Pancreas (tissue), 10 donors: ENCODE results near the gene NUP155. TPM values are rescaled to one million over a fixed set of nuclear protein-coding genes. Genes with fewer than 3 reads are reported as not detected.
A peak's percentile ranks its signal among the peaks of the same experiment; 100 is the strongest.

Source experiments
- ATAC-seq, 4 donors: fragments of 200-7000 bp; cut with Tn5 transposase; one replicate each; pipeline versions ENCODE4 v1.8.0 to v1.9.1; 2020; ENCODE audit warnings: mild to moderate bottlenecking in 4 of 4, moderate library complexity in 4 of 4
- DNase-seq, 6 donors: peaks; one replicate each; pipeline ENCODE4 v3.0.0-alpha.2; 2020
- FAIRE-seq: peaks from 2 replicates; lab custom pipeline; 2012; peaks lifted over from hg19 to GRCh38; lab: Jason Lieb, UNC
- H3K27ac ChIP-seq, 4 donors: fragments of 200-600 bp; sonication (generic); 1 replicate in 3 of 4; 2 replicates in 1 of 4; pipeline versions ENCODE4 v1.5.0 to v1.8.0; 2020
- H3K27me3 ChIP-seq, 4 donors: fragments of 200-600 bp; one replicate each; pipeline ENCODE4 v1.8.0; 2021
- H3K36me3 ChIP-seq, 3 donors: fragments of 200-600 bp; sonication (generic) in 1 of 3; one replicate each; pipeline versions ENCODE4 v1.5.0 to v1.8.0; 2020 to 2021
- H3K4me1 ChIP-seq, 3 donors: fragments of 200-600 bp; one replicate each; pipeline ENCODE4 v1.8.0; 2021
- H3K4me3 ChIP-seq, 4 donors: fragments of 200-600 bp; sonication (generic) in 2 of 4; one replicate each; pipeline versions ENCODE4 v1.5.0 to v1.8.0; 2020 to 2021
- H3K9me3 ChIP-seq, 4 donors: fragments of 200-600 bp; one replicate each; pipeline ENCODE4 v1.8.0; 2021
- CTCF ChIP-seq, 4 donors: fragments of 200-600 bp; sonication (generic) in 3 of 4; IDR thresholded peaks; one replicate each; pipeline versions ENCODE4 v1.5.0 to v1.8.0; 2021; ENCODE audit warnings: antibody characterized with exemption in 4 of 4
- WGBS, 2 donors: extraction: QIAGEN DNeasy Blood & Tissue Kit; methylation state at CpG; one replicate each; pipeline ENCODE4 v1.1.7; 2013; 5-methylcytosine and 5-hydroxymethylcytosine counted together
- intact Hi-C, 3 donors: fragments of 100-400 bp; cut with DNase I; formaldehyde crosslinking; loops; one replicate each; pipeline versions ENCODE4 v1.11.1 to v1.14.2; 2022
- polyA plus RNA-seq, 2 donors: library from polyadenylated mRNA; stranded (reverse); fragments of 200-250 nt; gene quantifications; one replicate each; pipeline ENCODE4 v1.2.3, GENCODE V29; 2013
- total RNA-seq, 6 donors: library from RNA; stranded (reverse); fragmentation: NEBNext Ultra II Directional in 4 of 6; extraction: Animal tissue kit (Norgen Biotek cat#: 25700) in 4 of 6; gene quantifications; one replicate each; pipeline versions ENCODE4 v1.2.1 to v1.2.4, GENCODE V29; 2021 to 2023
- donor health status: healthy with polysubstance abuse.
- donor health status: DM: no; HTN: no; CAD: no; lungs with moderate emphysema.
- donor health status: DM: no; HTN: no; CAD: no.
- donor health status: control.
- donor health status: control.
- donor health status: Bipolar disorder and iron deficiency.
- donor health status: DM: yes; HTN: yes; CAD: no.
- donor health status: DM: no; HTN: no; CAD: no.
- donor health status: DM: no; HTN: no; CAD: no.
- donor health status: DM: yes; HTN: yes; CAD: no.

Gene NUP155
- total and polyA plus RNA-seq, 8 donors: 1.5 to 13.1 (median 7.8) TPM

- WGBS, 2 donors: 88 to 92% methylated on average over 4 of the region's 4 CpGs
- DNase-seq (no peak), FAIRE-seq (no peak)
These were observed 115.0 kb downstream of the NUP155 start for GRCh38 chr5:37255774-37256358.

DNA sequence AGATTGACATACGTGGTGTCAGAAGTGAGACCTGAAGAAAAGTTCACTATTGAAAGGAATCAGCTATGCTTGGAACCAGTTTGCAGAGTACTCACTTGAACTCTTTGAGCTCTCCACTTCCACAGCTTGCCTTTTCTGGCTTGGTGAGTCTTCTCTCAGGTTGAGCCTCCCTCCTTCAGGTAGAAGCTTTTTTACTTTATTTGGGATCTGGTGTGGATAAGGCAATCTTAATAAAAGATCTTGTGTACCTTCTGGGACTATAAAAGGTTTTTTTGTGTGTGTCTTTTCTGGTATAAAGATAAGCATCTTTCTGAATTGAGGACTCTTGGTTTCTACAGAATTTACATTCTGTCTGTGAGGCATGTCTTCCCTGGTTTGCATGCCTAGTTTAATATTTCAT, 116.3 kb downstream of the NUP155 start:
- Histone ChIP-seq H3K4me3 (no peak overlapping the region), H3K27ac (no peak overlapping the region), H3K36me3 (no peaks in the 10 kb centered on the region), H3K4me1 (no peaks in the 10 kb centered on the region), H3K9me3 (no peaks in the 10 kb centered on the region), H3K27me3 (no peaks in the 10 kb centered on the region)
- no peak for TF ChIP-seq CTCF (IDR thresholded peaks at IDR 0.05)
- no peak for ATAC-seq
- FAIRE-seq: no peak
- intact Hi-C loops: no loop called here
- WGBS, 2 donors: 94 to 96% methylated on average over 1 of the region's 1 CpG
- DNase-seq: no peak

More at GRCh38 chr5:37255774-37256358, 115.0 kb downstream of the NUP155 start:
- Histone ChIP-seq H3K4me1 (no peaks in the 10 kb centered on the region), H3K4me3 (no peak overlapping the region), H3K27me3 (no peaks in the 10 kb centered on the region), H3K27ac (no peak overlapping the region), H3K36me3 (no peaks in the 10 kb centered on the region), H3K9me3 (no peaks in the 10 kb centered on the region)
- ATAC-seq: no peak
- TF ChIP-seq CTCF (IDR thresholded peaks at IDR 0.05): no peak
- intact Hi-C loops: no loop called here

DNA sequence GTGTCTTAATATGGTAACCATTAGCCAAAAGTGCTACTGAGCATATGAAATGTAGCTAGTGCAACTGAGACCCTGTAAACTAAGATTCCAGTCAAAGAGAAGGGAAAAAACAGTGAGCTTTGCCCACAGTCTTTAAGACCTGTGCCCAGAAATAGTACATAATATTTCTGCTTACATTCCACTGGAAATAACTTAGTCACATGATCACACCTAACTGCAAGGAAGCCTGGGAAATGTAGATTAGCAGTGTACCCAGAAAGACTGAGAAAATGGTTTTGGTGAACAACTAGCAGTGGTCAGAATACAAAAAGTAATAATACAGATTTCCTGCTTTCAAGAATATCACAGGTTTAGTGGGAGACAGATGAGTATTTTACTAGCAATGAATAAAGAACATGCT, 119.2 kb downstream of the NUP155 start:
- Histone ChIP-seq H3K4me1 (peaks cover 0 to 9% (median 4%) of the 10 kb centered on the region in 3 donors), H3K9me3 (no peaks in the 10 kb centered on the region), H3K4me3 (no peak overlapping the region), H3K27me3 (no peaks in the 10 kb centered on the region), H3K36me3 (no peaks in the 10 kb centered on the region), H3K27ac (no peak overlapping the region)
- DNase-seq (no peak), ATAC-seq (no peak), FAIRE-seq (no peak)
- intact Hi-C loops: no loop called here
- TF ChIP-seq CTCF (IDR thresholded peaks at IDR 0.05): no peak

GRCh38 chr5:37249815-37250164, 121.1 kb downstream of the NUP155 start:
- TF ChIP-seq CTCF (IDR thresholded peaks at IDR 0.05): no peak
- no peaks in the 10 kb centered on the region for H3K9me3 ChIP-seq
- intact Hi-C loops: no loop called here
- no peaks in the 10 kb centered on the region for H3K36me3 ChIP-seq
- H3K27me3 ChIP-seq: no peaks in the 10 kb centered on the region
- WGBS, 2 donors: 34 to 35% methylated on average over 10 of the region's 10 CpGs
- FAIRE-seq: no peak
- peak; percentile 11 to 14 (median 12) for ATAC-seq
- peaks cover 0 to 9% (median 4%) of the 10 kb centered on the region in 3 donors for H3K4me1 ChIP-seq
- H3K4me3 ChIP-seq: peak overlapping the region; percentile 42 to 86 (median 74)
- peak overlapping the region; percentile 83 to 92 (median 86) for H3K27ac ChIP-seq
- peak in 1 of 6 donors; percentile 16 for DNase-seq
